Erythroblast (primary cell): ENCODE measurements around the gene NAPG.
A peak's percentile ranks its signal among the peaks of the same experiment; 100 is the strongest.
"Not testable (repeated sequence)": the region's sequence is repeated elsewhere in the genome, so short reads cannot be mapped to it uniquely, and the experiment has no call there.

Experiments
- DNase-seq, 2 experiments: peaks; one replicate each; lab custom pipeline; 2025; lab: John Stamatoyannopoulos, UW
- GATA1 ChIP-seq: IDR thresholded peaks from 2 replicates; pipeline ENCODE4 v1.6.1; 2011; ENCODE audit warnings: low read depth, mild to moderate bottlenecking, control low read depth, low read length, moderate library complexity
- POLR2A ChIP-seq: IDR thresholded peaks from 2 replicates; pipeline ENCODE4 v1.6.1; 2011; ENCODE audit warnings: mild to moderate bottlenecking, low read length

The NAPG gene

DNA sequence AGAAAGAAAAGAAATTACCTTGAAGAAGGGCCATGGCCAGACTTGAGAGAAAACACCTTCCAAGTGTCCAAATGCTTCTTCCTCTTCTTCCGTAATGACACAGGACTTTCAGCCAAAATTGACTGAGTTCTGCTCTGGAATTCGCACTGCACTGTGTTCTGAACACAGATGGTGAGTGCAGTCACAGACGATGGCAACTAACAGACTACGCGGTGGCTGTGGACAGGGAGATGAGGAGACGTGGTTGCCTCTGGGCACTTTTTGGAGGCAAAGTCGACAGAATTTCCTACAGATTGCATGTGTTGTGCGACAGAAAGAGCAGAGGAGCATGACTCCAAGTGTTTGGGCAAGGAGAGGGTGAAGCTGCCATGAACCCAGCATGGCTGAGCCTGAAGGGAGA lies 4.3 kb upstream of the NAPG start:
- no peak for DNase-seq
- TF ChIP-seq GATA1 = no peak
- no peak for TF ChIP-seq POLR2A

DNA sequence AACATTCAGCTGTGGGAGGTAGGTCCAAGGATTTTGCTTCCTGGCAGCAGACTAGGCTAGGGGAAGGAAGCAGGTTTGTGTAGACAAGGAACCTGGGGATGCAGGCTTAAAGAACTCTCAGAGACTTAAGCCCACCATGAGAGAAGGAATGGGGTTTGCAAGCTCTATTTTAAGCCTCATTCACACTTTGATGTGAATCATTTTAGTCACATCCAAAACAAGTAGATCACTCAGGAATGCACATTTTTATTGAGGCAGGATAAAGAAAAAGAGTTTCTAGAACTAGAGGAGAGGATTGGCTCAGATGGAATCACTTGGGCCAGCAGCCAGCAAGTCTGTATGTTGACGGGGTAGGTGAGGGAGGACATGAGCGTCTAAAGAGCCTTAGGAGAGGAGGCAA lies 3.3 kb upstream of the NAPG start:
- DNase-seq = no peak
- TF ChIP-seq GATA1 (no peak), POLR2A (no peak)

DNA sequence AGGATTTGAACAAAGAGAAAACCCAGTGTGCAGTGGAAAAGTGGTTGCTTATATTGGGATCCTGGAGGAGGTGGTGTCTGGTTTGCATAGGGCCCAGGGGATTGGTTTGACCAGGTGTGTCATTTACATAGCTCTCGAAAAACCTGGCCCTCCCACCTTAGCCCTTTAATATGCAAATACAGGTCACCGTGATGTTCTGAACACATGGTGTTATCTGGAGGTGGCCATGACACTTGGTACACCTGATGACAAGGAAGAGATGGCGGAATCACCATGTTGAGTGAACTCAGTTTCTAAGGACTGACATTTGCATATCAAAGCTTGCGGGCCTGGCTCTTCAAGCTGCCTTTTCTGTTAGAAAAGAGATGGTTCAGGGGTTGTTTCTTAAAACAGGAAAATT lies 2.3 kb upstream of the NAPG start:
- TF ChIP-seq GATA1 (no peak), POLR2A (no peak)
- DNase-seq = no peak

- peak in 1 of 2 experiments; percentile 35 for DNase-seq
- no peak for TF ChIP-seq GATA1
- TF ChIP-seq POLR2A = no peak
Observed at GRCh38 chr18:10524507-10525370, 1.1 kb upstream of the NAPG start.

- no peak for TF ChIP-seq GATA1
- no peak for TF ChIP-seq POLR2A
- no peak for DNase-seq
Observed at GRCh38 chr18:10525371-10525691, 496 bp upstream of the NAPG start.

DNA sequence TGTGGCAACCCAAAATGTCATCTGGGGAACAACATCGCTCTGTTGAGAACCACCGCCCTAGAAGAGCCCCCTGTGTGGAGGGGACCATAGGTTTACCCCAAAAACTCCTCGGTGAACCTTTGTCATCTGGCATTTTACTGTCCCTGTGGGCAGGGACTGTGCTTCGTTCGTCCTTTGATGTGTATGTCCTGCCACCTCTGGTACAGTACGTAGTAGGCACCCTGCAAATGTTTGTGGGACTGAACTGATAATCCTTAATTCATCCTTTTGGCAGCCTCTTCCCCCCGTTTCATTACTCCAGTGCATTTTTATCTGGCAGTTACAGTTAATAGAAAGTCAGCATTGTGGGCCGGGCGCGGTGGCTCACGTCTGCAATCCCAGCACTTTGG lies 728 bp downstream of the NAPG start:
- peak; percentile 70 to 76 for DNase-seq
- TF ChIP-seq POLR2A (no peak), GATA1 (no peak)

DNA sequence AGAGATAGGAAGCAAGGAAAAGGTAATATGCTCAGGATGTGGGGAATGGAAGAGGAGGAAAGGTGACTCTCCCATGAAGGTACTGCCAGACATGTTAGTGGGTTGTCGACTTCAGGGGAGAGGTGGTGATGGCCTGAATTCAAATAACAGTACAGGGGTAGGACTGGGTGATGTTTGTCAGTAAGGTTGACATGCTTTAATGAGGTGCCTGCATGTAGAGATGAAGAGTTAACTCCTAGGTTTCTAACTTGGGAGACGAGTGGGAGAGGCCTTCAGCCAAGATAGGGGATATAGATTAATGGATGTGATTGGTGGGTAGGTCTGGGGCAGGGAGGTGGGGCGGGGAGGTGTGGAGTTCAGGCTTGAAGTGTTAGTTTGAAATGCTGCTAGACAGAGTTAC lies 2.6 kb downstream of the NAPG start:
- peak; percentile 32 to 36 for DNase-seq
- TF ChIP-seq GATA1 = no peak
- no peak for TF ChIP-seq POLR2A

DNA sequence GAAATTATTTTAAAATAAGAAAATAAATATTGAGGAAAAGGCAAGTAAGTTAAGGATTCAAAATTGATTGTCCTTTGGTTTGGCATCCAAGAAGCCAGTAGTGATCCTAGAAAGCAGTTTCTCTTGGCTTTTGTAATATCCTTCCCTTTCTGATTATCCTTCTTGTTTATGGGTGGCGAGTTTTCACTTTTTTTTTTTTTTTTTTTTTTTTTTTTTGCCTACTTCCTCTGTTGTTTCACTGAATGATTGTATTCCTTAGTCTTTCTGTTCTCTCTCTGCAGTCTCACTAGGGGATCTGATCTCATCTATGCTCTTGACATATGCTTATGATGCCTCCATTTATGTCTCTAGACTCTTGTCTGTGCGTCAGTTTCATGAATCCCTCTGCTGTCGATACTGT lies 4.2 kb downstream of the NAPG start:
- no peak for DNase-seq

GRCh38 chr18:10530852-10531251 lies 5.0 kb downstream of the NAPG start:
- TF ChIP-seq POLR2A (no peak), GATA1 (no peak)
- peak; percentile 53 to 68 for DNase-seq

More for the DNA sequence above, 4.2 kb downstream of the NAPG start:
- TF ChIP-seq GATA1 = no peak
- no peak for TF ChIP-seq POLR2A

DNA sequence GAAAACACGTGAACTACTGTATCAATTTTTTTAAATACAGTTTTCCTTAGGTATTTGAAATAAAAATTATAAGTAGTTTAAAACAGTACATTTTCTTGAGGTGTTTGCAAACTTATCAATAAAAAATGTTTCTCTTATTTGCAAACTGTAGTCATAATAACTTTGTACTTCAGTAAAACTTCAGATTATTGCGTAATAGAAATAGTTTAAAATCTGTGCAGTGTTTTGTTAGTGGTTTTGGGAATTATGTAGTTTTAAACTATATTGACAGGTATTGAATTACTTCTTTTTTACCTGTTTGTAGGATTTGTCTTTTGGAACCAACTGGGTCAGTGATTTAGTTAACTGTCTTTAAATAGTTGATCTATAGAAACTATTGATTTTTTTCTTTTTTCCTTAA lies 7.3 kb downstream of the NAPG start:
- TF ChIP-seq POLR2A (no peak), GATA1 (no peak)
- no peak for DNase-seq

DNA sequence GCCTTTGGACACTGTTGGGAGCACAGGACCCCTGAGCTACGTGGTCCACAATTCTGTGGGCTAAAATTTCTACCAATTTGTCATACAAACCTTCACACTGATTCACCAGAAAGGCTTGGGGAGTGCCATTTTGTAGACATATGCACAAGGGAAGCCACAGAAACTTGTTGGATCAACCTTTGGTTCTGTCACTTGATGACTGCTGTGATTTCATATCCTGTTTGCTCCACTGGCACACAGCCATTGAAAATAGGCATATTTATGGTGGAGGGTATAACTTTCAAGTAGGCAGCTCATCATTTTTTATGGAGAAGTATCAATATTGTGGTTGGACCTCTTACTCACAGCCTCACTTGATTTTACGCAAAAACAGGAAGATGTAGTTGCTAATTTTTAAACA lies 10.5 kb downstream of the NAPG start:
- no peak for DNase-seq

DNA sequence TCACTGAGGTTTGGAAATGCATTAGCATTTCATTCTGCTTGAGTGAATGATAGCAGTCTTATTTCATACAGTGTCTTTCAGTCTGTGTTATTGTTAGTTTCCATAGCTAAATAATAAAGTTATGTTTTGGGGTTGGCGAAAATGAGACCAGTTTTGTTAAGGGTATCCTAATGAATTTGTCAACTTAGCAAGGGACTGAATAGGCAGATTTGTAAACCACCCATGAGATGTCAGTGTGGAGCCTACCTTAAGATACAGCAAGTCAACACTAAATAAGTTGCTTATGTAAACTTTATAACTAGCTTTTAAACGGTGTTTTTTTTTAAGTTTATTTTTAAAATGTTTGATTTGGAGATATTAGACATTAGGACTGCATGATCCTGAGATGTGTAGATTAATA lies 11.9 kb downstream of the NAPG start:
- DNase-seq = no peak
- TF ChIP-seq POLR2A = no peak
- no peak for TF ChIP-seq GATA1

More for the DNA sequence above, 10.5 kb downstream of the NAPG start:
- TF ChIP-seq GATA1 (no peak), POLR2A (no peak)

GRCh38 chr18:10539124-10539523 lies 13.3 kb downstream of the NAPG start:
- not testable (repeated sequence) for DNase-seq

DNA sequence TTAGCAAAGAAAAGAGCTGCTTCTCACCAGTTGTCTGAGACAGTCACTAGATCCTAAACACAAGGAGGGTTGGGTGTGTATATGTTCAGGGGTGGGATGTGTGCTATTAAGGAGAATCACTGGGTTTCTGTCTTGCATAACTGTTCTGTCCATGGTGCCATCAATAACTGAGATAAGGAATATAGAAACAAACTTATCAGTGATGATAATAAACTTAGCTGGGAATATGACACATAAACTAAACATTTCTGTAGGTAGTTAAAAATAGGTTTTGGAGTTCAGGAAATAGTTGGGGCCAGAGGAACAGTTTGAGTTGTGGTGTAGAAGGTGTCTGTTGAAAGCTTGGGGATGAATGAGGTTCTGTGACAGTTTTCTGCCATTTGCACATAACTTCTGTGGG lies 17.4 kb downstream of the NAPG start:
- DNase-seq = no peak
- no peak for TF ChIP-seq POLR2A
- TF ChIP-seq GATA1 = no peak

DNA sequence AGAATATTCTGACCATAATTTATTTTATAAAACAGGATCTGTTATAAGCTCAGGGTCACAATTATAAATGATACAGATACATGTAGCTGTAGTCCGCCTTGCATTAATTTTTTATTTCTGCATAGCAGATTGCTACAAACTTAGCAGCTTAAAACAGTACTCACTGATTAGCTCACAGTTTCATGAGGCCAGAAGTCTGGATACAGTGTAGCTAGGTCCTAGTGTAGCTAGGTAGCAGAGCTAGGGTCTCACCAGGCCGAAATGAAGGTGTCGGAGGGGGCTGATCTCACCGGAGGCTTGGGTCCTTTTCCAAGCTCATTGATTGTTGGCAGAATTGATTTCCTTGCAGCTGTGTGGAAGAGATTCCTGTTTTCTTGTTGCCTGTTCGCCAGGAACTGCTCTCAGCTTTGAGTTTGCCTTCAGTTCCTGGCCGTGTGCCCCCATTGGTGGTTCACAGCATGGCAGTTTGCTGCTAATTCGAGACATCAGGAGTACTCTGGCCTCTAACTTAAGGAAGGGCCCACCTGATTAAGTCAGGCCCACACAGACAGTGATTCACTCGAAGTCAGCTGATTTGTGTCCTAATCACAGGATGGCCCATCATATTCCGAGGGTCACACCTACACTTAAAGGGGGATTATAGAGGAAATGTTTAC lies 18.4 kb downstream of the NAPG start:
- DNase-seq = no peak
- TF ChIP-seq GATA1 (no peak), POLR2A (no peak)
